Left colon (tissue), 2 donors: ENCODE results near the gene HORMAD1. TPM values are rescaled to one million over a fixed set of nuclear protein-coding genes. Genes with fewer than 3 reads are reported as not detected.
A peak's percentile ranks its signal among the peaks of the same experiment; 100 is the strongest.
"Not testable (repeated sequence)": the region's sequence is repeated elsewhere in the genome, so short reads cannot be mapped to it uniquely, and the experiment has no call there.

Experiments
- ATAC-seq: fragments of 200-7000 bp; cut with Tn5 transposase; one replicate; pipeline ENCODE4 v1.9.1; 2020; ENCODE audit warnings: mild to moderate bottlenecking, moderate library complexity
- DNase-seq, 2 donors: peaks; one replicate each; pipeline ENCODE4 v3.0.0-alpha.2; 2020
- intact Hi-C, 2 donors: fragments of 100-400 bp; cut with DNase I in 1 of 2; cut with micrococcal nuclease in 1 of 2; formaldehyde crosslinking; loops; one replicate each; pipeline versions ENCODE4 v1.11.2 to v1.14.0; 2022; cut with DNase I, micrococcal nuclease
- total RNA-seq, 2 donors: library from RNA; stranded (reverse); fragmentation: NEBNext Ultra II Directional; extraction: Animal tissue kit (Norgen Biotek cat#: 25700); gene quantifications; one replicate each; pipeline ENCODE4 v1.2.1, GENCODE V29; 2021
- donor health status: DM: no; HTN: no; CAD: no.
- donor health status: DM: yes; HTN: yes; CAD: no.

The HORMAD1 gene
- total RNA-seq, 2 donors from 2014 or later, result 0.49 to 1.7 TPM

GRCh38 chr1:150706091-150706490, 14.6 kb downstream of the HORMAD1 start:
- intact Hi-C loops, result no loop called here
- no peak for ATAC-seq

GRCh38 chr1:150703427-150703826, 17.3 kb downstream of the HORMAD1 start:
- DNase-seq (no peak), ATAC-seq (no peak)
- intact Hi-C loops, result no loop called here

More at GRCh38 chr1:150706091-150706490, 14.6 kb downstream of the HORMAD1 start:
- no peak for DNase-seq

- intact Hi-C loops, result no loop called here
- ATAC-seq (peak; percentile 91), DNase-seq (peak; percentile 88 to 98)
These were observed 23.4 kb downstream of the HORMAD1 start, which contains the start of gene GOLPH3L for GRCh38 chr1:150696995-150697927. Gene GOLPH3L, minus strand, starts transcription at chr1:150697154. Its CDS starts 2,316 bp downstream, at chr1:150694838.

GRCh38 chr1:150696590-150696989, 24.1 kb downstream of the HORMAD1 start:
- intact Hi-C loops, result no loop called here

GRCh38 chr1:150696162-150696561, 24.5 kb downstream of the HORMAD1 start:
- DNase-seq (no peak), ATAC-seq (peak; percentile 66)
- intact Hi-C loops, result no loop called here

More at GRCh38 chr1:150696590-150696989, 24.1 kb downstream of the HORMAD1 start:
- no peak for DNase-seq
- peak; percentile 43 for ATAC-seq

- ATAC-seq (no peak), DNase-seq (no peak)
- intact Hi-C loops, result no loop called here
These were observed 25.1 kb downstream of the HORMAD1 start for GRCh38 chr1:150695561-150695960.

GRCh38 chr1:150692720-150693119, 28.0 kb downstream of the HORMAD1 start:
- ATAC-seq (no peak), DNase-seq (no peak)
- intact Hi-C loops, result no loop called here

- ATAC-seq (no peak), DNase-seq (no peak)
- intact Hi-C loops, result no loop called here
These were observed 31.9 kb downstream of the HORMAD1 start for GRCh38 chr1:150688763-150689162.

- DNase-seq (no peak), ATAC-seq (peak; percentile 88)
- intact Hi-C loops, result no loop called here
These were observed 34.4 kb downstream of the HORMAD1 start for GRCh38 chr1:150686275-150686674.

- intact Hi-C loops, result no loop called here
- peak; percentile 26 for ATAC-seq
- DNase-seq, result no peak
These were observed 36.8 kb downstream of the HORMAD1 start for GRCh38 chr1:150683914-150684313.

GRCh38 chr1:150678988-150679387, 41.7 kb downstream of the HORMAD1 start:
- ATAC-seq (no peak), DNase-seq (no peak)
- intact Hi-C loops, result no loop called here

- no peak for ATAC-seq
- no peak for DNase-seq
- intact Hi-C loops, result no loop called here
These were observed 45.8 kb downstream of the HORMAD1 start for GRCh38 chr1:150674881-150675280.

GRCh38 chr1:150663321-150663720, 57.4 kb downstream of the HORMAD1 start:
- ATAC-seq, result no peak
- no peak for DNase-seq
- intact Hi-C loops, result no loop called here

GRCh38 chr1:150662811-150663210, 57.9 kb downstream of the HORMAD1 start:
- intact Hi-C loops, result no loop called here
- DNase-seq (no peak), ATAC-seq (no peak)

- no peak for DNase-seq
- no peak for ATAC-seq
- intact Hi-C loops, result no loop called here
These were observed 59.5 kb downstream of the HORMAD1 start for GRCh38 chr1:150661156-150661555.

- DNase-seq (no peak), ATAC-seq (no peak)
- intact Hi-C loops, result no loop called here
These were observed 60.1 kb downstream of the HORMAD1 start for GRCh38 chr1:150660584-150660983.

GRCh38 chr1:150657064-150657463, 63.6 kb downstream of the HORMAD1 start:
- intact Hi-C loops, ATAC-seq, DNase-seq: not testable (repeated sequence)

GRCh38 chr1:150654635-150655034, 66.1 kb downstream of the HORMAD1 start:
- ATAC-seq, intact Hi-C loops, DNase-seq: not testable (repeated sequence)

GRCh38 chr1:150650193-150650592, 70.5 kb downstream of the HORMAD1 start:
- DNase-seq (peak; percentile 53 to 71), ATAC-seq (peak; percentile 93)
- intact Hi-C loops, result no loop called here

- intact Hi-C loops, result no loop called here
- ATAC-seq (no peak), DNase-seq (no peak)
These were observed 71.1 kb downstream of the HORMAD1 start for GRCh38 chr1:150649441-150650075.
